ENCODE measurements around the gene CENPT.
"Not testable (repeated sequence)": the region's sequence is repeated elsewhere in the genome, so short reads cannot be mapped to it uniquely, and the experiment has no call there.

Gene CENPT

DNA sequence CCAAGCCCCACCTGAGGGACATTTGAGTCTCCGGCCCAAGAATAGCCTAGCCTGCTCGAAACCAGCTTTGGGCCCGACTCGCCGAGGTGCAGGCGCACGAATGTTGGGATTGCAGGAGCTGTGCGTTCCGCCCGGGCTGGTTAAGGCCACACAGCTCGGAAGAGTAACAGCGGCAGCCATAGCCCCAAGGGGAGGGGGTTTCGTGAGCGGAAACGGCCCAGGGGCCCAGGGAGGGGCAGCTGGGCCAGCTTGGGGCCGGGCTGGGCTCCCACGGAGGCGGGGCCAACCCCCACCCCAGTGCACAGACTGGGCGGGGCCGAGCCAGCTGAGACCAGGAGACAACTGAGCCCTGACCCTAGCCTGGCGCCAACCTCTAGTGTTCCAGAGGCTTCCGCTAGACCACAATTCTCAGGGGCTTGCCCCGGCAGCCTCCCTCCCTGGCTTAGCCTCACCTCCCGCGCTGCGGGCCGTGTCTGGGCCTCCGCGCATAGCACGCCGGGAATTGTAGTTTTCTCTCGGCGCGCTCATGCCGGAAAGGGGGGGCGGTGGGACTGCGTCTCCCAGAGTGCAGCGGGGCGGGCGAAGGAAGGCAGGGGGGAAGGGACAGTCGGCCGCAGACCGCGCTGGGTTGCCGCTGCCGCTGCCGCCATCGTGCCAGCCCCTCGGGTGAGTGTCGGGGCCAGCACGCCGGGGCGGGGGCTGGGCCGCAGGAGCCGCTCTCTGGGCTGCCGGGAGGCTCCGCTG is 1.0 kb downstream of the CENPT start, which contains the start of gene NUTF2:
NUTF2 (plus strand) TSS at position 614 of the 744 bp plus-strand sequence. CDS start 18,198 bp downstream, outside the sequence.
- DNase-seq = peak; percentile 96

- DNase-seq = no peak
These were observed 1.5 kb downstream of the CENPT start for GRCh38 chr16:67846063-67846319.

- no peak for DNase-seq
These were observed 2.0 kb downstream of the CENPT start for GRCh38 chr16:67845291-67846062.

GRCh38 chr16:67844497-67844896 is 3.0 kb downstream of the CENPT start:
- peak; percentile 41 for DNase-seq

- peak; percentile 24 for DNase-seq
These were observed 4.1 kb downstream of the CENPT start for GRCh38 chr16:67843343-67843765.

GRCh38 chr16:67842509-67843342 is 4.8 kb downstream of the CENPT start:
- DNase-seq = peak; percentile 55

DNA sequence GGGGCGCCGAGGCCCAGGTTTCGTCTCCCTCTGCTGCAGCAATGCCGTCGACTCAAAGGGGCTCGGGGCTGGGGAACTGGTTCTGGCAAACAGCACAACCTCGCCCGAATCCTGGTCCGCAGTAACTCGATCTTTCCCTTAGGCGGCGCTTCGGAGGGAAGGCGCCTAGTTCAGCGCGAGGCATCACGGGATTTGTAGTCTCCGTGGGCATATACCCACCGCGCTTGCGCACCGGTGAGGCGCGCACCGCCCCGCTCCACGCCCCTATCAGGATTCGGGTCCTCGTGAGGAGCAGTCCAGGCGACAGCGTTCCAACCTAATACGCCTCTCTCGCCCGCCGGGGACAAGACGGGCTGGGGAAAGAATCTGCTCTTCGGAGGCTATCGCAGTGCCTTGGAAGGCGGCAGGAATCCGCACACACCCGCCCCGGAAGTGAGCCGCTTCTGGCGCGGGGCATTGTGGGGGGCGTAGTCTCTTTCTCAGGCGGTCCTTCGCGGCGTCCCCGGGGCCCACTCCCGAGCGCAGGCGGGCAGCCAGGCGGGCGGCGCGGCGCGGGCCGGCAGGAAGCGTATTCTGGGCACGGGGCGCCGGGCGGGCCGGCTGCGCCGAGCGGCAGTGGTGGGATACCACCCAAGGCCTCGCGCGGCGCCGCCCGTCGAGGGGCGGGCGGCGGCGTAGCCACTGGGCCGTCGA is 5.5 kb downstream of the CENPT start, which contains the start of gene THAP11:
THAP11 (plus strand) TSS at position 505 of the 693 bp plus-strand sequence. CDS start 235 bp downstream, outside the sequence.
- peak; percentile 93 for DNase-seq

DNA sequence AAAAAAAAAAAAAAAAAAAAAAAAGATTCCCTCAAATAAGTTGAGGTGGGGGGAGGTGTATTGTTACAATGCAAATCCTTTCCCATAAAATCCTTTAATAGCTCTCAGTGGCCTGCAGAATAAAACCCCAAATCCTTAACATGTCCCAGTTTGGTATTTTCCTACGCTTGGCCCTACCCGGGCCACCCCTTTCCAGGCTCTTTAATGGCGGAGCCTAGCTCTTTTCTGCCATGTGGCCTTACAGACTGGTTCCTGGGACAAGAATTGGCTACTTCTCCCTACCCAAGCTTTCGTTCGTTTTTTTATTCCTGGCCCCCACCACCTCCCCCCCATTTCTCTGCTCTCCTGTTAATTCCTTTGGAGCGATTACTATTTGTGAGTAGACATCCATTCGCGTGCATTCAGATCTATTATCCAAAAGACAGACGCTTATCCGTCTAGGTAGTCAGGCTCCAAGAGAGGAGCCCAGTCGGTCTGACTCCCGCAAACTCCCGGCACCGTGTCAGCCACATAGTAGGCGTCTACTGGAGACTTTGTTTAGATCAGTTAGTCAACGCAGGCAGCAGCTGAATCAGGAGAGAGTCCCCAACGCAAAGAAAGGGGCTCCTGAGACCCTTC is 6.2 kb downstream of the CENPT start:
- DNase-seq = no peak

DNA sequence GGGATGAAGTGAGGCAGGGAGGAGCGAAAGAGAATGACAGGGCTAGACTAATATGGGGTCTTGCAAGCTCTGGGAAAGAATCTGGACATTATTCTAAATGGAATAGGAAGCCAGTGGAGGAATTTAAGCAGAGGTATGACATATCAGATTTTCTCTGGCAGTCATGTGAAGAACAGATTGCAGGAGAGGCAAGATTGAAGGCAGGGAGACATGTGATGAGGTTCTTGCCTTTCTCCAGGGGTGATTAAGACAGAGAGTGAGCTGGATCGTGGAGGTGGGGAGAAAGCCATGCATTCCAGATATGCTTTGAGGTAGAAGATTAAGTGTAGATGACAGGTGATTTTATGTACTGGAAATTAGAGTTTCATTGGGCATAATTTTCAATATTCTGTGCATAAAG is 9.7 kb downstream of the CENPT start:
- DNase-seq = no peak

DNA sequence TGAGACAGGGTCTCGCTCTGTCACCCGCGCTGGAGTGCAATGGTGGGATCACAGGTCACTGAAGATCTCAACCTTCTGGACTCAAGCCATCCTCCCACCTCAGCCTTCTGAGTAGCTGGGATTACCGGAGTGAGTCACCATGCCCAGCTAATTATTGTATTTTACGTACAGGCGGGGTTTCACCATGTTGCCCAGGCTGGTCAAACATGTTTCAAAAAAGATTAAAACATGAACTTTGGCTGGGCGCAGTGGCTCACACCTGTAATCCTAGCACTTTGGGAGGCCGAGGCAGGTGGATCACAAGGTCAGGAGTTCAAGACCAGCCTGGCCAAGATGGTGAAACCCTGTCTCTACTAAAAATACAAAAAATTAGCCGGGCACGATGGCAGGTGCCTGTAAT is 10.3 kb downstream of the CENPT start:
- not testable (repeated sequence) for DNase-seq

GRCh38 chr16:67834242-67834614 is 13.3 kb downstream of the CENPT start:
- no peak for DNase-seq

DNA sequence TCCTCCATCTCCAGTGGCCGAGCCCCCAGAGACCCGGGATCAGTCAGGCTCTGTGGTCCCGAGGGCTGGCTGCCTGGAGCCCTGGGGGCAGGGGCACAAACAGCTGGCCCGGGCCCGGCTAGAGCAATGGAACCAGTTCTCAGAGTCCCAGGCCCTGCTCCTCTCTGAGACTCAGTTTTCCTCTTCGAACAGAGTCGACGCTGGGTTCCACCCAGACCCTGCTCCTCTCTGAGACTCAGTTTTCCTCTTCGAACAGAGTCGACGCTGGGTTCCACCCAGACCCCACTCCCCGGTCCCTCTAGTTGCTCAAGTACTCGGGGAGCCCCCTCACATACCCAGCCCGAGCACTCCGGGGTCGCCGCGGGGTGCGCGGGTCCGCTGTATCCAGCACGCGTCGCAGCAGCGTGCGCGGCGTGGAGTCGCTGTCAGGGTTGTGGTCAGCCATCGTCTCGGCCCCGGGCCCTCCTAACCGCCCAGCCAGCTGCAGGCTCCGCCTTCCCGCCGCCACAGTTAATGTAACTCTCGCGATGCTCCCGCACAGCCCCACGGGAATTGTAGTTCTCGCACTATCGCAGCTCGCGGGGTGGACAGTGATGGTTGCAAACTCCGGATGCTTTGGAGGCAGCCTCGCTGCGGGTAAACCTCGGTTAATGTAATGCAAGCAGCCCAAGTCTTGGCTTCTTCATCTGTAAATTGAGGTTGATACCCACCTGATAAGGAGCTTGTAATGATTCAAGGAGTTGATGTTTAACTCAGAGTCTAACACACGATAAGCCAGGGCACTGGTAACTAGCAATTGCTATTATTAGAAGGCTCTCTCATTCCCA is 13.9 kb downstream of the CENPT start:
- DNase-seq = peak; percentile 89

DNA sequence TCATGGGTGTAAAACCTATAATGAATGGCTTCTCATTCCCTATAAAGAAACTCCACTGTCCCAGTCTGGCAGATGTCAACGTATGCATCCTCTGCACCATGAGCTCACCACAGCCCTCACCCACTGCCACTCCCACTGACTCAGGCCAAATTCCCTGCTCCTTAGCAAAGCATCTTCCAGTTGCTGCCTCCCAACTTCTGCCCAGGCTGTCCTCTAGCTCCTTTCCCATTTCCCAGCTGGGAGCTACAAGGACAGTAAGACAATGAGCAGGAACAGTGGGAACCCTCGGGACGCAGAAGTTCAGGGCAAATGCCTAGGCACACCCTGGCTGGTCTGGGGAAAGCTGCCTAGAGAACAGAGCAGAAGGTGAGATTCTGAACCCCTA is 14.5 kb downstream of the CENPT start:
- peak; percentile 81 for DNase-seq

DNA sequence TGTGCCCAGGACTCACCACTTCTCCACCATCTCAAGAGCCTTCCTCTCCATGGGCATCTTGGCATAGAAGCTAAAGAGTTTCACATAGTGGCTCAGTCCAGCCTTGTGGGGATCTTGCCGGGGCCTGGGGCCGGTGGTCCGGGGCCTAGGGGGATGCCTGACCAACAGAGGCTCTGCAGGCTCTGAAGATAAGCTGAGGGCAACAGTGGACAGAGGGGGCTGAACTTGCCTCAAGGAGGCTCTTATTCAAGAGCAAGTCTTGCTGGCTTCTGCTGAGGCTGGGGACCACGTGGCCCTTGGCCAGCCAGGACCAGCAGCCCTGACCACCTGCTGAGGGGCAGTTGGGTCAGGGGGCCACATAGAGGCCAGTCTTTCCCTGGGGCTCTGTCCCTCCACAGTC is 18.8 kb downstream of the CENPT start:
- no peak for DNase-seq

- DNase-seq = no peak
These were observed 21.6 kb downstream of the CENPT start for GRCh38 chr16:67825906-67826305.

- no peak for DNase-seq
These were observed 22.4 kb downstream of the CENPT start for GRCh38 chr16:67825119-67825518.

- peak; percentile 31 for DNase-seq
These were observed 25.0 kb downstream of the CENPT start for GRCh38 chr16:67822511-67822910.

GRCh38 chr16:67820608-67821259 is 26.8 kb downstream of the CENPT start:
- DNase-seq = no peak

- no peak for DNase-seq
These were observed 32.9 kb downstream of the CENPT start for GRCh38 chr16:67814567-67814966.

- no peak for DNase-seq
These were observed 35.6 kb downstream of the CENPT start for GRCh38 chr16:67811899-67812298.

All from fibroblast of skin of back (primary cell).